Measurements from ENCODE around the gene GYG1. TPM values are rescaled to one million over a fixed set of nuclear protein-coding genes. Genes with fewer than 3 reads are reported as not detected.

GYG1 gene
- total and polyA plus RNA-seq, 2 experiments from 2014 or later, result 33.2 to 40.9 TPM

- Mint-ChIP-seq H3K9me3 (no peaks in the 10 kb centered on the region), H3K4me3 (no peak overlapping the region), H3K27ac (no peak overlapping the region; the same call in 1 of the 2 replicates), H3K4me1 (no peaks in the 10 kb centered on the region), H3K27me3 (ENCODE audit: insufficient read depth, low read depth, poor library complexity) (peaks cover 7% of the 10 kb centered on the region), H3K36me3 (ENCODE audit: low read depth) (no peaks in the 10 kb centered on the region)
- Histone ChIP-seq H3K4me3 (no peak overlapping the region), H3K4me2 (no peak overlapping the region), H3K36me3 (ENCODE audit: insufficient read depth) (no peaks in the 10 kb centered on the region), H3K4me1 (ENCODE audit: insufficient read depth) (no peaks in the 10 kb centered on the region), H4K20me1 (replicated peaks; ENCODE audit: insufficient read depth) (no peaks in the 10 kb centered on the region), H3K27ac (ENCODE audit: low read depth) (no peak overlapping the region), H3K27me3 (ENCODE audit: insufficient read depth) (no peaks in the 10 kb centered on the region), H2AFZ (no peak overlapping the region), H3K79me2 (replicated peaks; ENCODE audit: insufficient read depth) (no peaks in the 10 kb centered on the region), H3F3A (replicated peaks; ENCODE audit: low read depth) (no peaks in the 10 kb centered on the region), H3K9me2 (ENCODE audit: insufficient read depth) (no peaks in the 10 kb centered on the region)
- peak; percentile 87 for DNase-seq (ENCODE audit: low spot score)
- TF ChIP-seq ZNF462 (CRISPR knock-in tag; IDR thresholded peaks at IDR 0.05) (no peak), POLR2AphosphoS5 (IDR thresholded peaks at IDR 0.05; ENCODE audit: low read depth) (no peak), CTCF (conservative IDR thresholded peaks at IDR 0.05; ENCODE audit: low read depth in 2 of 2) (peak; percentile 87 to 89), REST (IDR thresholded peaks at IDR 0.05; ENCODE audit: unreplicated experiment) (no peak), STAT1 (IDR thresholded peaks at IDR 0.05; ENCODE audit: unreplicated experiment) (no peak), ZNF331 (CRISPR knock-in tag; IDR thresholded peaks at IDR 0.05; ENCODE audit: low read depth) (no peak), ETS1 (IDR thresholded peaks at IDR 0.05) (no peak), CREB1 (CRISPR knock-in tag; IDR thresholded peaks at IDR 0.05; ENCODE audit: low read depth) (peak; percentile 64), ZNF114 (CRISPR knock-in tag; IDR thresholded peaks at IDR 0.05) (no peak), JUNB (IDR thresholded peaks at IDR 0.05; ENCODE audit: unreplicated experiment) (no peak), NANOG (IDR thresholded peaks at IDR 0.05; ENCODE audit: borderline replicate concordance) (no peak), EZH2phosphoT487 (IDR thresholded peaks at IDR 0.05; ENCODE audit: unreplicated experiment) (no peak)
- ATAC-seq, result peak; percentile 86
These were observed 47.7 kb upstream of the GYG1 start for GRCh38 chr3:148943506-148944205.
